ENCODE measurements around the gene FBXO2. TPM values are rescaled to one million over a fixed set of nuclear protein-coding genes. Genes with fewer than 3 reads are reported as not detected.
"Not testable (repeated sequence)": the region's sequence is repeated elsewhere in the genome, so short reads cannot be mapped to it uniquely, and the experiment has no call there.

FBXO2 gene
- total RNA-seq, 1 donor from 2014 or later = 3.1 TPM

DNA sequence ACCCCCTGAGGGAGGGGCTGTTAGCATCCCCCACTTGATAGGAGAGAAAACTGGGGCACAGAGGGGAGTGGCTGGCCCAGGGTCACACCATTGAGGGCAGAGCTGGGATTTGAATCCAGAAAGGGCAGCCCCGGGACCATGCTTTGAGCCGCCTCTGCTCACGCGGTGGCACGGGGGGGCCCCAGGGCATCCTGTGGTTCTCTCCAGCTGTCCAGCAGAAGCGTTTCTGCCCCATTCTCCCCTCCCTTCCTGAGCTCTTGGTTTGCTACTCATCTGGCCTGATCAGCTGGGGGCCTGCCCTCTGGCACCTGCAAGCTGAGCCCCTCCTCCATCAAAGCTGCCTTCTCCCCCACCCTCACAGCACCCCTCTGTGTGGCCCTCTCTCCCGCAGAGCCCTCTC lies 37.5 kb downstream of the FBXO2 start:
- no peak overlapping the region for H3K4me3 Mint-ChIP-seq
- no peak for DNase-seq (ENCODE audit: low spot score in 2 of 2, unreplicated experiment in 2 of 2)
- peaks cover 57% of the 10 kb centered on the region for H3K27me3 Mint-ChIP-seq (ENCODE audit: low read depth)
- no peaks in the 10 kb centered on the region for H3K9me3 Mint-ChIP-seq
- H3K27ac Mint-ChIP-seq = no peak overlapping the region
- no peaks in the 10 kb centered on the region for H3K36me3 Mint-ChIP-seq
- no peak for TF ChIP-seq CTCF (IDR thresholded peaks at IDR 0.05; ENCODE audit: unreplicated experiment)
- H3K4me1 Mint-ChIP-seq = no peaks in the 10 kb centered on the region

DNA sequence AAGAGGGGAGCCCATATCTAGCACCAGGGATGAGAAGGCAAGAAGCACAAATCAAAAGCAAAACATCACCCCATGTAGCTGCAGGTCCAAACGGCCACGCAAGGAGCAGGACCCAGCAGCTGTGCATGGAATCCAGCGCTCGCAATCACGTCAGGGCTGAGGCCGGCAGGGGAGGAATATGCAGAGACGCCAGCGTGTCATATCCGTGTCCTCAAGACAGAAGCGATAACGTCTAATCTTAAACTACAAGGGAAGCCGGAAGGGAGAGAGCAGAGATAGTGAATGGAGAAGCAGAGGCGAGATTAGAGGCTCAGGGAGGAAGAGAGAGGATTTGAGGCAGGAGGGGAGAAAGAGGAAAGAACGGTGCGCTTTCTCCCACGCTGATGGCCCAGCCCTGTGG lies 39.1 kb downstream of the FBXO2 start:
- no peak for DNase-seq (ENCODE audit: low spot score in 2 of 2, unreplicated experiment in 2 of 2)
- TF ChIP-seq CTCF (IDR thresholded peaks at IDR 0.05; ENCODE audit: unreplicated experiment) = no peak
- Mint-ChIP-seq H3K4me3 (no peak overlapping the region), H3K4me1 (no peaks in the 10 kb centered on the region), H3K36me3 (no peaks in the 10 kb centered on the region), H3K9me3 (no peaks in the 10 kb centered on the region), H3K27me3 (ENCODE audit: low read depth) (peaks cover 56% of the 10 kb centered on the region), H3K27ac (no peak overlapping the region)

- no peak for DNase-seq (ENCODE audit: low spot score in 2 of 2, unreplicated experiment in 2 of 2)
- TF ChIP-seq CTCF (IDR thresholded peaks at IDR 0.05; ENCODE audit: unreplicated experiment) = no peak
- Mint-ChIP-seq H3K9me3 (no peaks in the 10 kb centered on the region), H3K4me1 (no peaks in the 10 kb centered on the region), H3K36me3 (no peaks in the 10 kb centered on the region), H3K27me3 (ENCODE audit: low read depth) (peaks cover 43% of the 10 kb centered on the region), H3K4me3 (no peak overlapping the region), H3K27ac (no peak overlapping the region)
These were observed 40.9 kb downstream of the FBXO2 start for GRCh38 chr1:11613347-11613746.

DNA sequence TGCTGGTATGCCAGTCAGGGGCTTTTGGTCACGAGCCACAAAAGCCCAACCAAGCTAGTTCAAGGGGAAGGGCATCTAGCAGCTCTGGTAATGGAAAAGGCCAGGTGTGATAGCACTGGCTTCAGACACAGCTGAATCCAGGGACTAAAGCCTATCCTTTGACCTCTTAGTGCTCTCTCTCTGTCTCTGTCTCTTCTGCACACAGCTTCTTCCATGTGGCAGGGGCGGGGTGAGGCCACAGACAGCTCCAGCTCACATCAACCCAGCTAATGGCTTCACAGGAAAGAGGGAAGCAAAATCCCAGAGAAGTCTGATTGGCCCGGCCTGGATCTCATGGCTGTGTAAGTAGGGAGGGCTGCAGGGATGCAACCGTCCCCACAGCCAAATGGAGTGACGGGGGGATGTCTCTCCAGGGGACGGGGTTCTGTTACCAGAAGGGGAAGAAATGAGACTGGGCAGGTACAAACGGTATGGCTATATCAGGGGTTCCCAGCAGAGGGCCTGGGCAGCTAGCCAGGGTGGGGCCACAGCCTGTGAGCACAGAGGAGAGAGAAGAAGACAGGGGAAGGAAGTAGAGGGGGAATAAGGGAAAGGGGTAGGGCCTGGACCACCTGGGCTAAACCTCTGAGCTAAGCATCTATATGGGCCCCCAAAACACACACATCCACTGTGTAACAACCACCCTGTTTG lies 42.4 kb downstream of the FBXO2 start:
- Mint-ChIP-seq H3K27ac (no peak overlapping the region), H3K4me3 (no peak overlapping the region), H3K36me3 (no peaks in the 10 kb centered on the region), H3K4me1 (no peaks in the 10 kb centered on the region), H3K27me3 (ENCODE audit: low read depth) (peaks cover 36% of the 10 kb centered on the region), H3K9me3 (peaks cover 3% of the 10 kb centered on the region)
- DNase-seq (ENCODE audit: low spot score in 2 of 2, unreplicated experiment in 2 of 2) = no peak
- TF ChIP-seq CTCF (IDR thresholded peaks at IDR 0.05; ENCODE audit: unreplicated experiment) = no peak

- no peak for TF ChIP-seq CTCF (IDR thresholded peaks at IDR 0.05; ENCODE audit: unreplicated experiment)
- DNase-seq (ENCODE audit: low spot score in 2 of 2, unreplicated experiment in 2 of 2) = no peak
- Mint-ChIP-seq H3K9me3 (peaks cover 6% of the 10 kb centered on the region), H3K27ac (no peak overlapping the region), H3K27me3 (ENCODE audit: low read depth) (peaks cover 37% of the 10 kb centered on the region), H3K4me3 (no peak overlapping the region), H3K4me1 (no peaks in the 10 kb centered on the region), H3K36me3 (no peaks in the 10 kb centered on the region)
These were observed 43.5 kb downstream of the FBXO2 start for GRCh38 chr1:11610629-11611180.

DNA sequence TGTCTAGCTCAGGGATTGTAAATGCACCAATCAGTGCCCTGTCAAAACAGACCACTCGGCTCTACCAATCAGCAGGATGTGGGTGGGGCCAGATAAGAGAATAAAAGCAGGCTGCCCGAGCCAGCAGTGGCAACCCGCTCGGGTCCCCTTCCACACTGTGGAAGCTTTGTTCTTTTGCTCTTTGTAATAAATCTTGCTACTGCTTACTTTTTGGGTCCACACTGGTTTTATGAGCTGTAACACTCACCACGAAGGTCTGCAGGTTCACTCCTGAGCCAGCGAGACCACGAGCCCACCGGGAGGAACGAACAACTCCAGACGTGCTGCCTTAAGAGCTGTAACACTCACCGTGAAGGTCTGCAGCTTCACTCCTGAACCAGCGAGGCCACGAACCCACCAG lies 44.9 kb downstream of the FBXO2 start:
- H3K36me3 Mint-ChIP-seq; H3K9me3 Mint-ChIP-seq; DNase-seq (ENCODE audit: low spot score in 2 of 2, unreplicated experiment in 2 of 2); H3K4me1 Mint-ChIP-seq; H3K4me3 Mint-ChIP-seq; H3K27ac Mint-ChIP-seq: not testable (repeated sequence)
- peaks cover 30% of the 10 kb centered on the region for H3K27me3 Mint-ChIP-seq (ENCODE audit: low read depth)

DNA sequence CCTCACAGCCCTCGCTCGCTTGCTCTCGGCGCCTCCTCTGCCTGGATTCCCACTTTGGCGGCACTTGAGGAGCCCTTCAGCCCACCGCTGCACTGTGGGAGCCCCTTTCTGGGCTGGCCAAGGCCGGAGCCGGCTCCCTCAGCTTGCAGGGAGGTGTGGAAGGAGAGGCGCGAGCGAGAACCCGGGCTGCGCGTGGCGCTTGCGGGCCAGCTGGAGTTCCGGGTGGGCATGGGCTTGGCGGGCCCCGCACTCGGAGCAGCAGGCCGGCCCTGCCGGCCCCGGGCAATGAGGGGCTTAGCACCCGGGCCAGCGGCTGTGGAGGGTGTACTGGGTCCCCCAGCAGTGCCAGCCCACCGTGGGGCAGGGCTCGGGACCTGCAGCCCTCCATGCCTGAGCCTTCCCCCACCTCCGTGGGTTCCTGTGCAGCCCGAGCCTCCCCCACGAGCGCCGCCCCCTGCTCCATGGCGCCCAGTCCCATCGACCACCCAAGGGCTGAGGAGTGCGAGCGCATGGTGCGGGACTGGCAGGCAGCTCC lies 45.6 kb downstream of the FBXO2 start:
- not testable (repeated sequence) for DNase-seq (ENCODE audit: low spot score in 2 of 2, unreplicated experiment in 2 of 2); H3K27ac Mint-ChIP-seq; H3K9me3 Mint-ChIP-seq; H3K4me3 Mint-ChIP-seq; H3K4me1 Mint-ChIP-seq; H3K36me3 Mint-ChIP-seq
- peaks cover 30% of the 10 kb centered on the region for H3K27me3 Mint-ChIP-seq (ENCODE audit: low read depth)

Data from mesothelial cell of epicardium (in vitro differentiated cells).